HG03571 (cell line): ENCODE results near the gene CA14.
"Not testable (repeated sequence)": the region's sequence is repeated elsewhere in the genome, so short reads cannot be mapped to it uniquely, and the experiment has no call there.

Experiments used
- ATAC-seq: cut with Tn5 transposase; IDR thresholded peaks from one replicate; pipeline ENCODE4 v1.9.1; 2021; ENCODE audit not compliant: unreplicated experiment

CA14 gene

GRCh38 chr1:150280138-150280707 lies 22.6 kb downstream of the CA14 start:
- no peak for ATAC-seq

- no peak for ATAC-seq
Observed at GRCh38 chr1:150281221-150281757, 23.7 kb downstream of the CA14 start.

DNA sequence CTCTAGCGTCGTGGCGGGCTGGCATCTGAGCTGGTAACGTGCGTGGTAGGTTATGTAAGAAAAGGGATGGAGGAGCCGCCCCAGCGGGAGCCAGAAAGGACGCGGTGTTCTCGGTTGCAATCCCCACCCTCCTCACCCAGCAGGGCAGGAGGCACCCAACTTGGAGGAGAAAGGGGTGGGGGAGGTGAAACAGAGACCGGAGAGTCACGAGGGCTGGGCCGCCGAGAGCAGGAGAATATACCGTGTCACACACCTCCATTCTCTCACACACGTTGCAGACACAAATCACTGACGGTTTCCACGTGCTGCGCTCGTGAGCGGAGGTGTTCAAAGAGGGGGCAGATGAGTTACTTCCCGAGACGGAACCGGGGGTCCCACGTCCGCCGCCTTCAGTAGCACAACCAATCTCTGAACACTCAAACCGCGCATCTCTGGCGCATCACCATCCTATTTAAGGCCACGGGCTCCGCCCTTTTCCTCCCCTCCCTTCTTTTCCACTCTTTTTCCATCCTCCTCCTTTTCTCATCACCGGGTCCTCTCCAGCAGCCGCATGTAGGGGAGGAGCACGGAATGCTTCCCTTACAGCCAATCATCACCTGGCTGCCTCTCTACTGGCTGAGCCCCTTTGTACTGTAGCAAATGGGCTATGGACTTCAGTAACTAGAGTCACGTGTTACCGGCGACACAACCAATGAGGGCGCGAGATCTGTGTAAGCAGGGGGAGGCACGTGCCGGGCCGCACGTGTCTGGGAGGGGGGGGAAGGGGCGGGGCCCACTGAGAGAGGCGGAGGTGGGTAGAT lies 24.4 kb downstream of the CA14 start, which contains the start of gene CIART:
Gene CIART (plus strand): TSS at position 797 of the 800 bp plus-strand sequence. CDS start 714 bp downstream, outside the sequence.
- ATAC-seq, result no peak

GRCh38 chr1:150282558-150282958 lies 25.0 kb downstream of the CA14 start:
- no peak for ATAC-seq

GRCh38 chr1:150283260-150283659 lies 25.7 kb downstream of the CA14 start:
- no peak for ATAC-seq

DNA sequence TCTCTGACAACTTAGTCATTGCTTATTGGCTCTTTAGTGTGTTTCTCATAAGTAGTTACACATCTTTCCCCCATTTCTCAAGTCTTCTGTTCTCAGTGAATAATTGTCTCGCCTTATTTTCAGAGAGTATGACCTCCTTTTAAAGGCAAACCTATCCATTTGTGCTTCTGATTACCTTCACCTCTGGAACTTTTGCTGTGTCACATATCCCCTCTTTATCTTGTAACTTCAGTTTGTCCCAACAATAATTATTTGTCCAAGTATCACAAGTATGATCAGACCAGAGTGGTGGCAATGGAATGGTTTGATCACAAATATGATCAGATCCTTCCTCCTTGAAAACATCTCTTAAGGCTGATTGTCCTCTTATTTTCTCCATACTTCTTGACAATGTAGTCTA lies 30.8 kb downstream of the CA14 start:
- no peak for ATAC-seq

DNA sequence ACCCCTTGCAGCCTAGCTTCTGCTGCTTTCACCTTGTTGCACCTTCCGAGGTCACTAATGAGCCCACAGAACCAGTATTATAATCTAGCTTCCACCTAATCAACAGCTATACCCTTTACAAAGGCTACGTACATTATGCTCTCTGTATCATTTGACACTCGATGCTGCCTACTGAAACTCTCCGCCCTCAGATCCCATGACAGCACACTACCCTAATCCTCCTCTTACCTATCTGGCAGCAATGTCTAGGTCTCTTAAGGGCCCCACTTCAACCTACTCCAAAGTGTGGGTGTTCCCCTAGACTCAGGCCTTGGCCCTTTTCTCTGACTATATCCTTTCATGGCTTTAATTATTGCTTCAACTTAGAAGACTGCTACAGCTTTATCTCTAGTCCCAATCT lies 31.2 kb downstream of the CA14 start:
- ATAC-seq, result no peak

- peak; percentile 94 for ATAC-seq
Observed at GRCh38 chr1:150293433-150294253, 36.1 kb downstream of the CA14 start, which contains the start of gene MRPS21. Gene MRPS21 (plus strand): TSS chr1:150293861. CDS start chr1:150294367, 506 bp downstream.

DNA sequence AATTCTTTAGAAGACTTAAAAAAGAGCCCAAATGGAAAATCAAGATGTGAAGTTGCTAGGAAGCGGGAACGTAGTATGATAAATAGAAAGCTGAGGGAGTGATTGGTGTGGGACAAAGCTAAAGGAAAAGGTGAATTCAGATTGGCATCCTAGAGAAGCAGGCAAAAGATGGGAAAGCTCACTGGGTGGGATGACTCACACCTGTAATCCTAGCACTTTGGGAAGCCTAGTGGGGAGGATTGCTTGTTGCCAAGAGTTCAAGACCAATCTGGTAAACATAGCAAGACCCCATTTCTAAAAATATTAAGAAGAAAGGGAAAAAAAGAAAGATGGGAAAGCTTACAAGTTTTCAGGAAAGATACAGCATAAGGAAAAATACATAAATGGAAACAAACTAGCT lies 37.9 kb downstream of the CA14 start:
- ATAC-seq, result no peak

DNA sequence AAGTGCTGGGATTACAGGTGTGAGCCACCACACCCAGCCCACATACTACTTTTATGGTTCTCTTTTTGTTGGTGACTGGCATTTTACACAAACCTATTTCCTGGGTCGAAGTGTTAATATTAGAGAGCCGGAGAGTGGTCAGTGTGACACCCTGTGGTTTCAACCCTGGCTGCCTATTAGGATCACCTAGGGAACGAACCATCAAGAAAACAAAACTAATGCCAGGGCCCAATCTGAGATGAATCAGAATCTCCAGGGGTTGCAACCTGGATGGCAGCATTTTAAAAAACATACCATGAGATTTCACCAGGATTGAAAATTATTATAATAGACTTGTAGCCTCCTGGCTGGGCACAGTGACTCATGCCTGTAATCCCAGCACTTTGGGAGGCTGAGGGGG lies 42.1 kb downstream of the CA14 start:
- ATAC-seq, result no peak

DNA sequence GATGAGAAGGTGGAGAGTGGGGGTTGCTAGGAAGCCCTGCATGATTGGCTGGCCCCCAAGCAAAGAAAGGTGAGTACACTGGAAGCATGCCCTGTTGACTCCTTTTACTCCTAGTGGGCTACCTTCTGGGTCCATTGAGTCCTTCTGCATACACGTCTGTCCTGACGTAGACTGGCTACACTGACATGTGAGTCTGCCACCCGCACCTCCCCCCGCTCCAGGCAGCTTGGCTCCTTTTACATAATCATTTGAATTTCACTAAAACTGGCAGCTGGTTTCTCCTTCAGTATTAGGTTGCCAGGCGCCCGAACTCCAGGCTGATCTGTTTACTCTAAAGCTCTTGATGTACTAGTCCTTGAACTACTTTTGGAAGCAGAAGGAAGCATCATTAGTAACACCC lies 44.8 kb downstream of the CA14 start:
- ATAC-seq, result no peak

- ATAC-seq, result no peak
Observed at GRCh38 chr1:150302902-150303301, 45.3 kb downstream of the CA14 start.

DNA sequence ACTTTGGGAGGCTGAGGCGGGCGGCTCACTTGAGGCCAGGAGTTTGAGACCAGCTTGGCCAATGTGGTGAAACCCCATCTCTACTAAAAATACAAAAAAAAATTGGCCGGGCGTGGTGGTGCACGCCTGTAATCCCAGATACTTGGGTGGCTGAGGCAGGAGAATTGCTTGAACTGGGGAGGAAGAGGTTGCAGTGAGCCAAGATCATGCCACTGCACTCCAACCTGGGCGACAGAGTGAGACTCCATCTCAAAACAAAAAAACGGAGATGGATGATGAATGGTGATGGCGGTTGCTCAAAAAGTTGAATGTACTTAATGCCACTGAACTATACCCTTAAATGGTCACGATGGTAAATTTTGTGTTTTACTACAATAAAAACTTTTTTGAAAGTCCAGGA lies 51.0 kb downstream of the CA14 start:
- ATAC-seq, result not testable (repeated sequence)

GRCh38 chr1:150309758-150310508 lies 52.4 kb downstream of the CA14 start:
- no peak for ATAC-seq

DNA sequence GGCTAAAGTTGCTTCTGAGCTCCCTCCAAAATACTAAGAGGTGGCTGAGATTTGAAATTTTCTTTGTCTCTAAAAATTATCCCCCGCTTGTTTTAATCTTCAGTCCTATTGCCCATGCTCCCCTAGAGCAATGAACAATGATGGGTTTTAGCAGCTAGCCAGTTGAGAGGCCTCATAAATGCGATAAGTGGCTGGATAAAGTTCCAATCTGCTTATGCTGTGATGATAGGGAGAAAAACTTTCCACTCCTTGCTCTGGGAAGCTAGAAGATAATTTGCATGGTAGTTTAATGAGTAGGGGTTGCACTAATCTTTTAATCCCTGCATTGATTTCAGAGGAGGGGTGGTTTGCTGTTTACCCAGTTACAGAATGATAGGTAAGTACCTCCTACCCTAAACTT lies 54.2 kb downstream of the CA14 start:
- no peak for ATAC-seq
